Measurements from ENCODE around the gene NKAIN2. TPM values are rescaled to one million over a fixed set of nuclear protein-coding genes. Genes with fewer than 3 reads are reported as not detected.
"Not testable (repeated sequence)": the region's sequence is repeated elsewhere in the genome, so short reads cannot be mapped to it uniquely, and the experiment has no call there.

The NKAIN2 gene
- total RNA-seq, 4 donors from 2014 or later, result 0.31 to 0.58 (median 0.39) TPM; not detected in 1

GRCh38 chr6:124539096-124539495 lies 735.4 kb downstream of the NKAIN2 start:
- H3K27ac ChIP-seq, result no peak overlapping the region
- TF ChIP-seq CTCF (IDR thresholded peaks at IDR 0.05 in 4 of 5, conservative IDR thresholded peaks at IDR 0.05 in 1 of 5) (no peak), POLR2A (IDR thresholded peaks at IDR 0.05) (no peak)

GRCh38 chr6:124541573-124541972 lies 737.9 kb downstream of the NKAIN2 start:
- Histone ChIP-seq H3K36me3 (no peaks in the 10 kb centered on the region), H3K4me1 (no peaks in the 10 kb centered on the region), H3K9me3 (no peaks in the 10 kb centered on the region), H3K27me3 (no peaks in the 10 kb centered on the region), H3K27ac (no peak overlapping the region), H3K4me3 (no peak overlapping the region)
- TF ChIP-seq CTCF (IDR thresholded peaks at IDR 0.05 in 4 of 5, conservative IDR thresholded peaks at IDR 0.05 in 1 of 5), result no peak
- no peak for TF ChIP-seq POLR2A (IDR thresholded peaks at IDR 0.05)
- intact Hi-C loops (cut with DNase I; ENCODE audit: low total_unique reads) (no loop called here), in situ Hi-C loops (cut with MboI; ENCODE audit: low sequenced_read_pairs in 4 of 4) (no loop called here)
- DNase-seq (no peak), ATAC-seq (no peak)

More at GRCh38 chr6:124539096-124539495, 735.4 kb downstream of the NKAIN2 start:
- Histone ChIP-seq H3K4me3 (no peak overlapping the region), H3K4me1 (no peaks in the 10 kb centered on the region), H3K36me3 (no peaks in the 10 kb centered on the region), H3K27me3 (no peaks in the 10 kb centered on the region), H3K9me3 (no peaks in the 10 kb centered on the region)
- in situ Hi-C loops (cut with MboI; ENCODE audit: low sequenced_read_pairs in 4 of 4) (no loop called here), intact Hi-C loops (cut with DNase I; ENCODE audit: low total_unique reads) (no loop called here)
- DNase-seq (no peak), ATAC-seq (no peak)

GRCh38 chr6:124546601-124547000 lies 742.9 kb downstream of the NKAIN2 start:
- Histone ChIP-seq H3K4me1 (no peaks in the 10 kb centered on the region), H3K27ac (no peak overlapping the region), H3K9me3 (no peaks in the 10 kb centered on the region), H3K4me3 (no peak overlapping the region), H3K27me3 (no peaks in the 10 kb centered on the region), H3K36me3 (no peaks in the 10 kb centered on the region)
- no peak for TF ChIP-seq POLR2A (IDR thresholded peaks at IDR 0.05)
- no peak for TF ChIP-seq CTCF (IDR thresholded peaks at IDR 0.05 in 4 of 5, conservative IDR thresholded peaks at IDR 0.05 in 1 of 5)
- in situ Hi-C loops (cut with MboI; ENCODE audit: low sequenced_read_pairs in 4 of 4), result no loop called here
- DNase-seq (no peak), ATAC-seq (no peak)
- intact Hi-C loops (cut with DNase I; ENCODE audit: low total_unique reads), result no loop called here

- Histone ChIP-seq H3K27me3 (no peaks in the 10 kb centered on the region), H3K36me3 (no peaks in the 10 kb centered on the region), H3K4me1 (no peaks in the 10 kb centered on the region), H3K27ac (no peak overlapping the region), H3K4me3 (no peak overlapping the region), H3K9me3 (no peaks in the 10 kb centered on the region)
- in situ Hi-C loops (cut with MboI; ENCODE audit: low sequenced_read_pairs in 4 of 4) (no loop called here), intact Hi-C loops (cut with DNase I; ENCODE audit: low total_unique reads) (no loop called here)
- TF ChIP-seq CTCF (IDR thresholded peaks at IDR 0.05 in 4 of 5, conservative IDR thresholded peaks at IDR 0.05 in 1 of 5) (no peak), POLR2A (IDR thresholded peaks at IDR 0.05) (no peak)
- no peak for DNase-seq
- no peak for ATAC-seq
Measured at GRCh38 chr6:124551711-124552233, 748.1 kb downstream of the NKAIN2 start.

GRCh38 chr6:124557873-124558272 lies 754.2 kb downstream of the NKAIN2 start:
- no peak overlapping the region for H3K4me3 ChIP-seq
- TF ChIP-seq POLR2A (IDR thresholded peaks at IDR 0.05) (no peak), CTCF (IDR thresholded peaks at IDR 0.05 in 4 of 5, conservative IDR thresholded peaks at IDR 0.05 in 1 of 5) (no peak)

GRCh38 chr6:124560078-124560477 lies 756.4 kb downstream of the NKAIN2 start:
- H3K9me3 ChIP-seq; H3K4me1 ChIP-seq; in situ Hi-C loops (cut with MboI; ENCODE audit: low sequenced_read_pairs in 4 of 4); intact Hi-C loops (cut with DNase I; ENCODE audit: low total_unique reads); H3K27ac ChIP-seq; H3K27me3 ChIP-seq; ATAC-seq; DNase-seq; H3K36me3 ChIP-seq; H3K4me3 ChIP-seq: not testable (repeated sequence)

More at GRCh38 chr6:124557873-124558272, 754.2 kb downstream of the NKAIN2 start:
- Histone ChIP-seq H3K27ac (no peak overlapping the region), H3K27me3 (no peaks in the 10 kb centered on the region), H3K36me3 (no peaks in the 10 kb centered on the region), H3K4me1 (no peaks in the 10 kb centered on the region), H3K9me3 (no peaks in the 10 kb centered on the region)
- ATAC-seq (no peak), DNase-seq (no peak)
- intact Hi-C loops (cut with DNase I; ENCODE audit: low total_unique reads), result no loop called here
- in situ Hi-C loops (cut with MboI; ENCODE audit: low sequenced_read_pairs in 4 of 4), result no loop called here
